Amygdala (tissue), 56 donors: Measurements from ENCODE around the gene RAMACL.

Experiments
- DNase-seq, 56 donors: peaks; one replicate each; lab custom pipeline; 2025; lab: John Stamatoyannopoulos, UW

Gene RAMACL

GRCh38 chr6:166581091-166581511 is 5.4 kb downstream of the RAMACL start:
- no peak for DNase-seq

GRCh38 chr6:166580076-166581050 is 6.1 kb downstream of the RAMACL start:
- no peak for DNase-seq

- no peak for DNase-seq
Measured at GRCh38 chr6:166579237-166579850, 7.1 kb downstream of the RAMACL start.

- DNase-seq: no peak
Measured at GRCh38 chr6:166578536-166579236, 7.8 kb downstream of the RAMACL start.

- DNase-seq: peak in 6 of 56 donors; percentile 35 to 55 (median 40)
Measured at GRCh38 chr6:166575205-166575604, 11.3 kb downstream of the RAMACL start.

GRCh38 chr6:166573511-166574216 is 12.8 kb downstream of the RAMACL start:
- DNase-seq: no peak

GRCh38 chr6:166572370-166573261 is 13.9 kb downstream of the RAMACL start:
- no peak for DNase-seq

GRCh38 chr6:166570929-166571713 is 15.4 kb downstream of the RAMACL start:
- no peak for DNase-seq

- DNase-seq: no peak
Measured at GRCh38 chr6:166569206-166569605, 17.3 kb downstream of the RAMACL start.

- no peak for DNase-seq
Measured at GRCh38 chr6:166567813-166568212, 18.7 kb downstream of the RAMACL start.

- no peak for DNase-seq
Measured at GRCh38 chr6:166567107-166567506, 19.4 kb downstream of the RAMACL start.

- DNase-seq: no peak
Measured at GRCh38 chr6:166566026-166567011, 20.2 kb downstream of the RAMACL start.

GRCh38 chr6:166565084-166565967 is 21.2 kb downstream of the RAMACL start:
- DNase-seq: no peak

GRCh38 chr6:166563805-166564204 is 22.7 kb downstream of the RAMACL start:
- no peak for DNase-seq

- no peak for DNase-seq
Measured at GRCh38 chr6:166563200-166563599, 23.3 kb downstream of the RAMACL start.

GRCh38 chr6:166562726-166563125 is 23.8 kb downstream of the RAMACL start:
- no peak for DNase-seq
